Activated CD4-positive, alpha-beta T cell treated with anti-CD3 and anti-CD28 coated beads, Interleukin-2, amount 50 U/mL, for 48 hours (primary cell): ENCODE results near the gene ELP4.

Experiments used
- DNase-seq, 2 experiments: peaks; one replicate each; pipeline ENCODE4 v3.0.0-alpha.2; 2020

ELP4 gene

DNA sequence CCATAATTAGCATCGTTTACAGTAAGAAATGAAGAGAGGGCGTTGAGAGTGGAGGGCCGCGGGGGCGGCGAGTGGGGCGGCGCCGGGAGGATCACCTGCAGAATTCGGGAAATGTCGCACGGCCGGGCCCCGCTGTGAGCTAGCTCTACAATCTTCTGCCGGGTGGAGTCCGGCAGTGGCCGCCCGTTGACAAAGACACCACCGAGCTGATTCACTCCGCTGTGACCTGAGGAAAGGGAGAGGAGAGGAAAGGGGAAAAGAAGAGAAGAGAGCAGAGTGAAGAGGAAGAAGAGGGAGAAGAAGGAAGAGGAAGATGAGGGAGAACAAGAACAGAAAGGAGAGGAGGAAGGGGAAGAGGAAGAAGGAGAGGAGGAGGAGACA, 293.0 kb downstream of the ELP4 start:
- DNase-seq, result no peak

DNA sequence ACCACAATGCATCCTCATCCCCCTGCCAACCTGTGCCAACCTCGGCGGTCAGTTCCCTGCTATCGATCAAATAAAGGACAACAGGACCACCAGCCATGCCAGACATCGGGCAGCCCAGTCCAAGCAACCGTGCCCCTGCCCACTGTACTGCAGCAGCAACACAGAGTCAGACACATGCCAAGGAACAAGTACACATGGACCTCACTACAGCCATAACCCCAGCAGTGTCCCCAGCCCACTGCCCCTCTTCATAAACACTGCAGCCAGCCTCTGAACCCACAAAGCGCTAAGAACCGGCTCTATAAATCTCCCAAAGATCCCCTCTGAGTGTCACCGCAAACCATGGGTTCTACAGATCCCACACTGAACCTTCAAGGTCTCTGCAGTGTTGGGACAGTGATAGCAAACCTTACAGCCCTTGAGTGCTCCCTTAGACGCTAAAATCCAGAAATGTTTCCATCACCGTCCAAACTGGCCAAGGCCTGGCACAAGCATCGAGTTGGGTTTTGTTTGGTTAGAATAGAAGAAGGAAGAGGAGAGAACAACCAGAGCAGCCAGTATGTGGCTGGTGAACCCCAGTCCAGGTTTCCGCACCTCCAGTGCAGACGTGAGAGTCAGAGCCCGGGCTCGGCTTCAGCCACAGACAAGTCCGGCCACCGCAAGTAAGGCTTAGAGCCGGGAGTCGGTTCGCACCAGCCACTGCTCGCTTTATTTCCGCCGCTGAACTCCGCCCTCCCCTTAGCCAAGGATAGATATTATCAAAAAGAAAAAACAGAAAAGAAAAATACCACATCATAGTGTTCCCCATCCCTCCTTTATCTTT, 293.6 kb downstream of the ELP4 start:
- no peak for DNase-seq

DNA sequence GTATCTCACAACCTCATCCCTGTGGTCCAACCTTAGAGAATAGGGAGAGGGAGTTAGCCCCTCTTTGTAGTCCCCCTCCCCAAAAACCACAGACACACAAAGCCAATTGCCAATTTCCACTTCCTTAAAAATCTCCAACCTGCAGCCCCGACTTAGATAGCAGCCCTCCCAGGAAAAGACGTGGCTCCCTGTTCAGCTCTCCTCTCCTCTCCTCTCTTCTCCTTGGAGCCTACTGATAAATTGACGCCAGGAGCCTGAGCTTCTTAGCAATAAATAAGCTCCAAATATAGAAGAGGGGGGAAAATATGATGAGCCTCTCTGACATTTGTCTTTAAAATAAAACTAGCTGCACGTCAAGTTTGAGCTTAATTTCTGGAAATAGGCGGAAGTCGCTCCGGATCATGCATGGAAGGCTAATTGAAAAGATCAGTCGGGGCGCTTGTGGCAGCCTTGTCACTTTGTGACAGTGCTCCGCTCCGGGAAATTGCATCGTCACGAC, 294.3 kb downstream of the ELP4 start:
- no peak for DNase-seq

DNA sequence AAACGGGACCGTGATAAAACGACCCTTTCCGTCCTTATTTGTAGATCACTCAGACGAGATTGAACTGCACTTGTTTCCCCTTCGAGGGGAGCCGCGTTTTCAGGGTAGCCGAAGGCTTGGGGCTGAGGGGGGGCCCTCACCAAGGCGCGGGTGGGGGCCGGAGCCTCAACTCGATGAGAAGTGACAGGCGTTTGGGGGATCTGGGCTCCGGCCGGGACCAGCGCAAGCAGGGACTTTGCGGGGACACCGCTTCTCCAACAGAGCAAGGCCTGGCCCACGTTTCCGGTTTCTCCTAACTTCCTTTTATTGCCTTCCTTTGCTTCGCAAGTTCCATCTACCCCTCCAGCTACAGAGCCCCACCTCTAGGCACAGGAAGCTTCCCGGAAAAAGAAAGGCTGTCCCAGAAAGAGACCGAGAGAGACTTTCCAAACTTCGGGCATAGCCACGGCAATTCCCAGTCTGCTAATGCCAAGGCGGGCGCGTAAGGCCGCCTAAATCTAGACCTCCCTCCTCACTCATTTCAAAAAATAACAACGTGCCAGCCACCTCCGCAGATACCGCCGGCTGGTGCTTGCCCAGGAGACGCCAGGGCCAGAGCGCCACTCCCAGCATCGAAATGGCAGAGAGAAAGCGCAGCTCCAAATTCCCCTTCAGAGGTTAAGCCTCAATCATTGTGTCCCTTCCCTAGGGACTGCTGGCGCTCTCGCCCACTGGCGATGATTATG, 294.9 kb downstream of the ELP4 start:
- no peak for DNase-seq

DNA sequence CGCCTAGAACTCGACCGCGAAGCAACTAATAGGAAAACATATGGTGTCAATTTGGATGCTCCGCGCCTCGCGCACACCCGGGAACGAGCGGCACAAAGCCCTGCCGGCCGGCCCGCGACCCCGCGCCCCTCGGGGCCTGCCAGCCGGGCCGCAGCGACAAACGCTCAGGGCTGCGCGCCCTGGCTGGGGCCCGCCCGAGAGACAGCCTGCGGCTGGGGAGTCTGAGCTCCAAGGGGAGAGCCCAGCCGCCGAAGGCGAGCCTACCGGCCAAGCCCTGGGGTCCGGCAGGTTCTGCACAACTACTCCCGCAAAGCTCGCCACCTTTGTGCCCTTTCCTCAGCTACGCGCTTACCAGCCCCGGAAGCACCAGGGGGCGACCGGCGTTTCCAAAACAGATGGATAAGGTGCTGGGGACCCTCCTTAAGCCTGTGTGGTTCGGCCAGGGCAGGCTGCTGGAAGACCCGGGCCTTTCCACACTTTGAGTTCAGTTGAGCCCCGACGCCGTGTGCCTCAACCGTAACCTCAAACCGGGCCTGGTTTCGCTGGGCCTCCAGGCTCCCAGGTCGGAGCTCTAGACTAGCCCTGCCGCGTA, 295.6 kb downstream of the ELP4 start:
- no peak for DNase-seq

DNA sequence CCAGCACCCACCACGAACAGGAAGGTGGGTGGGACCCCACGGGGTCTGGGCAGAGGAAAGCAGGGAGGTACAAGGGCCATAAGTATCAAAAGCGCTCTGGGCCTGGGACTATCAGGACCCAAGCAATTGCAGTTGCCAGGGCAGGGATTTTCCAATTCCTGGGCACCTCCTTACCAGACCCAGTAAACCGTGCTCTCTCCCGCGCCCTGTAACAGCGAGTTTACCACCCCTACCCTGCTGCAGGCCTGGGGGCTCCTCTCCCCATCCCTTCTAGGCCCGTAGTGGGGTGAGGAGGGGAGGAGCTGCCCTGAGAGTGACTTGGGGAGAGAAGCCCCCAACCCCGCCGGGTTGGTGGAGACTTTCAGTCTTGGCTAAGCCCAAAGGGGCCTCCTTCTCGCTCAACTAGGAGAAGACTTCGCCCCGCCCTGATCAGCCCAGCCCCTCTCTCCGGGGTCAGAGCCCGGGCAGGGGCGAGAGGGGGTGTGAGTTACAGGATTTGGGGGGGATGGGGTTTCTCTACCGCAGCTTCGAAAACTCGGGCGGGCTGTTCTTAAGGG, 296.1 kb downstream of the ELP4 start:
- DNase-seq, result no peak

DNA sequence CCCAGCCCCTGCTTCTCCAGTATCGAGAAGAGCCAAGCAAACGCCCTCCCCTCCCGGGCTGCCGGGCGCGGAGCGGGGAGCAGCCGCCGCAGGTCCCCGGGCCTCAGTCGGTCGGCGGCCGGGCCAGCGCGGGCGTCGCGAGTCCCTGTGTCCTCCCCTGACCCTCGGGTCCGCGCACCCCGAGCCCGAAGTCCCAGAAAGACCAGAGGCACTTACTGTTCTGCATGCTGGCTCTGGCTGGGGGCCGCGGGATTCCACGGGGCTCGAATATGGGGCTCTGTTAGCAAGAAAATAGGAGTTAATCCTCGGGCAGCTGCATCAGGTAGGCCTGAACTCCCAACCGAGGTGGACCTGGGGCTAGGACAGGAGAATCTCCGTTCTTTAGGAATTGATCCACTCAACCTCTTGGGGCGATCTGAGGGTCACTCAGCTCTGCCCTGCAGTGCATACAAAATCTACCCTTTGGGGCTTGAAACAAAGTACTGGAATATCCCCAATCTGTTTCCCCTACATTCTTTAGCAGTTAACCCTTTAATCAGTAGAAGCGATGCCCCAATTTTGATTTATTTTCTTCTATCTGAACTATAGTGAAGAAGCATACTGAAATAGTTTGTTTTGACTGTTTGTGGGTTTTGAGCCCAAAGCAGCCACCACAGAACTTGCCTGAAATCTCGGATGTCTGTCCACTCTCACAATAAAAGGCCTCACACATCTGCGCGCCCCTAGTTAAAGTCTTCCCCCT, 296.8 kb downstream of the ELP4 start:
- no peak for DNase-seq

DNA sequence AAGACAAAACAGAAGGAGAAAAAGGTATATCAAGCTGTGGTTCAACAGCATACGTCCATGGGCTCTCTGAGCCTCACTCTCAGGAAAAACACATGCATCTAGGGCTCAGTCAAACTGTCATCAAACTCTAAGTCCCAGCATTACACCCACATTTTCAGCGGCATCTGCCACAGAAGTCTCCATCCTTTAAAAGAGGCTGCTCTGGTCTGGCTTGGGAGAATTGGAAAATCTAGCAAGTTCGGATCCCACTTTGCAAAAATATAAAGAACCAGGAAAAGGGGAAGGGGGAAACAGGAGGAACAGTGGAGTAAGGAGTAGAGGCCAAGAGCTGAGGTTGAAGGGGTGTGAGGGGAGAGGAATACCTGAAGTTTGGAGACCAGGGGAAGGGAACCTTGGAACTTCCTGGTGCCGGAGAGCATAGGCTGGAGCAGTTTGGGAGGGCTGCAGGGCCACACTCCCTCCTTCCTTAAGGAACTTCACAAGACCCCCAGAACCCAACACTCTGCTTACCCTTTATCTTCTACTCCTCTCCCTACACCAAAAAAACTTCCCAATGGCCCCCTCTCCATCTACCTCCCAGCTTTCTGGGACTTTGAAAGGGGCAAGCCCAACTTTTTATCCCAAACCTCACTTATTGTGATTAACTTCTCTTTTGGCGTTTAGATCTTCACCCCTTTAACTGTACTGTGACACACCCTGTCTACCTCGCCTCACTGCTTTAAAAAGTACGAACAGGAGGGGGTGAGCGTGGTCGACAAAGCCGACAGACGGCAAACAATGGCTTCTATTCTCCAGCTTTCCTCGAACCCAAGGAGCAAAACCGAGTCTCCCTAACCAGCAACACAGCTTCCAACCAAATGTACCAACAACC, 297.6 kb downstream of the ELP4 start:
- no peak for DNase-seq

DNA sequence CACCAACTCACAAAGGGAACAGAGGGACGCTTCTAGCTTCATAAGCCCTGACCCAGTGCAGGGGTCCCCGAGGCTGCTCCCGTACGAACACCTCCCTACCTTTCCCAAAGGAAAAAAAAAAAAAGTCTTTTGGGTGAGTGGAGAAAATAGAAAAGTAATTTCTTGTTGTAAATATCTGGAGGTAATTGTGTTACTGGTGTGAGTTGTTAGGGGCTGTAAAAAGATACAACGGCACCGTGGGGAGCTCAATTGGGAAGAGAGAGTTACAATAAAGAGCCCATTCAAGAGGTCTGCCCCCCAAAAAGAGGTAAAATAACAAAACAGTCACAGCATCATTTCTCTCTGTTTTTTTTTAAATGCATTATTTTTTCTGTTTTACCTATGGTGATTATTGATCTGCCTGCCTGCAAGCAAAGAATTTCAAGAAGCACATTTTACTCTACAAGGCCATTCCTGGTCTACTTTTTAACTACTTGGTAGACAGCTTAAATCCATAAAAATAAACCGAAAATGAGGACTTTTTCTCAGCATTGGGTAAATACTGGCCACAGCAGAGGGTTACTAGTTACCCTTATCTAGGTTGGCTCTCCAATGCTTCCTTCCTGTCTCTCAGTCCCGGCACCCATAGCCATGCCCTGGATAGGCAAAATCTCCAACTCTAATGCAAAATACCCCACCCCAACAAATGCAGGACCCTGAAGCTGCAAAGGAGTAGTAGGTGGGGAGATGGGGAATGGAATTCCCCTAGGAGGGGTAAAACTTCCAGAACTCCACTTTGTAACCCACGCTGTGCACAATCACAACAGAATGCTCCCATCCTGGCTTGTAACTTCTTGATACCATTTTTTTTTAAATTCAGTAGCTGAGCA, 298.5 kb downstream of the ELP4 start:
- no peak for DNase-seq

DNA sequence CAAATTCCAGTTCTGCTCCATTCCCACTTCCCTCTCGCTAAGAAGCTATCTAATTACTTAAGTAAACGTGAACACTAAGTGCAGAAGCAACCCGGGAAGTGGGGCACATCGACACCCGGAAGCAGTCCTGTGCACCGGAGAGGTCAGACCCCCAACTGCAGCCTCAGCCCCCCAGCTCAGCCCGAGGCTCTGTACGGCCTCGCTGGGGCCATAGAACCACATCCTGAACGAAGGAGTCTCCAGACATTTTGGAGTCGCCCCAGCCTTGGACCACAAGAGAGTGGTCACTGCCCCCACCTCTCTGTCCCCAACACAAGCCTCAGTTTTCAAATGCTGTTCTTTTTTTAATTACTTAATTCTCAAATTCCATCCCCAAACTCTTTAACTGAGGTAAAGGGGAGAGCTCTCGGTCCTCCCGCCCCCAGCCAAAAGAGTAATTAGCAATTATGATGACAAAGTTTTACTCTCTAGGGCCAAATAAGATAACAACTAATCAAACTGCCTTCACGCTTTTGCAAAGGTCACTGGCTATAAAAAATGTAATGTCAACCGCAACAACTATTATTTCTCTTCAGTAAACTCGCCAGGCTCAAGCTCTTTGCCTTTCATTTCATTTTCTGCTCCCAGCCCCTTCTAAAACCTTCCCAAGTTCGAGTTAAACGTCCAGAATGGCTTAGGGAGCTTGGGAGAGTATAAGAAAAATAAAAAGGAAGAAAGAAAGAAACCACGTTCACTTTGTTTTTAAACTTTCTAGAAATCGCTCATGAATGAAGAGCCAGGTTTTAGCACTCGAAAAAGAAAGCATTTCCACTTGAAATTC, 299.4 kb downstream of the ELP4 start:
- DNase-seq, result no peak

DNA sequence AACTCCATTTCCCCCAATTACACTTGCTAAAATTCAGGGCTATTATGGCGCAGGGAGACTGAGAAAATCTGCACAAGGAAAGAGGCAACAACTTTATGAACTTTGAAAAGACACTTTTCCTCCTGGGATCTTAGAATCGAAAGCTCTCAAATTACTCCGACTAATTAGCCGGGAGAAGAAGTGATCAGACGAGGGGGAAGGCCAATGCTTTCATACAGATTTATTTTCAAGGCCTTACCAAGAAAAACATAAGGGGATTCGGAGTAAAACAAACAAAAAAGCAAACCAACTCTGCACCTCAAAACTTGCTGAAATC, 299.9 kb downstream of the ELP4 start:
- DNase-seq, result no peak

DNA sequence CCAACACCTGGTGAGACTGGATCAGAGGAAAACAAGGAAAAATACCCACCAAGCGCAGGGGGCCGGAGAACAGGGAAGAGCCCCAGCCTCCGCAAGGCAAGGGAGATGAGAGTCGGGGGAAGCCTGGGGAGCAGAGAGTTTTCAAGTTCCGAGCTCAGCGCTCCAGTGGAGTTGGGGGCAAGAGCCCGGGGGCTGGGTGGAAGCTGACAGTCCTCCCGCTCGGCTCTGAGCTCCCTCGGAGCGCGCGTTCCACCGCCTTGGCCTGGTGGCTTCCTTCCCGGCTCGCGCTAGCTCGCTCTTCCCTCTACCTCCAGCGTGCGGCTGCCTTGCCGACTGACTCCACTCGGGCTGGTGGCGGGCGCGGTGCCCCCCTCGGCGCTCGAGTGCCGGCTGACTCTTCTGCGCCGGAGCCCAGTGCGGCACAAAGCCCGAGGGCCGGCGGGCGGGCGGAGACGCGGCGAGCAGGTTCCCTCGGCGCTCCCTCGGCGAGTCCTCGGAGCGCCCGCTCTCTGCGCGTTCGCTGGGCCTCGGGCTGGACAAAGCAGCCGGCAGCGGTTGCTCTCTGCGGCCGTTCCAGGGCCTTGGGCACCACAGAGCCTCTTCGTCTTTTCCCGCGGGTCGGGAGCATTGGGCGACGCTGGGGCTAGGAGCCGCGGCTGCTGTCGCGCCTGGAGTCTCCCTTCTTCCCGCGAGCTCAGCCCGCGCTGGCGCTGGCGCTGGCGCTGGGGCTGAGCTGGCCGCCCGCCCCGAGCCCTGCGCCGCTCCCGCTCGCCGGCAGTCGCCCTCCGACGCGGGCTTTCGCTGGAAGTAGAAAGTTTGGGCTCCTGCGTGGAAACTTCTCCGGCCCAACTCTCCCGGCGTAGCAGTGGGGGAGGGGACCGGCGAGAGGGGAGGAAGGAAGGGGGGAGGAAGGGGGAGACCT, 300.6 kb downstream of the ELP4 start:
- no peak for DNase-seq

DNA sequence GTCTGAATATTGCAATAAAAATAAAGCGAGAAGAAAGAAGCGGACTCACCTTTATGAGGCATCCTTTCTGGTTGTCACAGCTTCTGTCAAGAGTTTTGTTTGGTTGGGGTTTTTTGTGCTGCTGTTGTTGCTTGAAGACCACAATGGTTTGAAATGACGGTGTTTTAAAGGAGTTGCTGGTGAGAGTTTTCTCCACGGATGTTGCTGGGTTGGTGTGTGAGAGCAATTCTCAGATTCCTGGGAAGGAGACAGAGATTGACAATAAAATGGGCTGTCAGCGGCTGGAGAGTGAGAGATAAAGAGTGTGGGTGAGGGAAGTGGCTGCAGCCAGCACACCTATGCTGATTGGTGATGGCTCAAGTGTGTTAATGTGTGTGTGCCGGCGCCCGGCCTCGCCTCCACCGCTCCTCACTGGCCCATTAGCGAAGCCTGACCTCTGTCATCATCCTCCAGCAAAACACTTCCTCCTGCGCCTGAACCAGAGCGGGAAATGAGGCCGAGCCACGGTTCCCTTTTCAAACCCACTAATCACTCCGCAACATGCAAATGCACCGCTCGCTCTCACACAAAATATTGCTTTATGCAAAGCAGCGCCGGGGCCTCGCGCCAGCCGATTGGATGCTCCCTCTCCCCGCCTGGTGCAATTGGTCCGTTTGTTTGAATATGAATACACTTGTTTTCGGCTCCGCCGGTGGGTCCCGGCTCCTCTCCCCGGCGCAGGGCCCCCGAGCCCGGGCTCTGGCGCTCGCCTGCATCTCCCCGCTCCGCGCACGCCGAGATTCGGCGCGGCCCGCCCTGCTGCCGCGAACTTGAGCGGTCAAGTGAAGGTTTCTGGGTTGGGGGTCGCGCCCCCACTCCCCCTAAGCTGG, 301.4 kb downstream of the ELP4 start, which contains the start of gene PAX6:
PAX6 (minus strand) TSS at position 544 of the 869 bp plus-strand sequence. CDS start 4,911 bp downstream, outside the sequence.
- DNase-seq, result peak in 1 of 2 experiments; percentile 60

DNA sequence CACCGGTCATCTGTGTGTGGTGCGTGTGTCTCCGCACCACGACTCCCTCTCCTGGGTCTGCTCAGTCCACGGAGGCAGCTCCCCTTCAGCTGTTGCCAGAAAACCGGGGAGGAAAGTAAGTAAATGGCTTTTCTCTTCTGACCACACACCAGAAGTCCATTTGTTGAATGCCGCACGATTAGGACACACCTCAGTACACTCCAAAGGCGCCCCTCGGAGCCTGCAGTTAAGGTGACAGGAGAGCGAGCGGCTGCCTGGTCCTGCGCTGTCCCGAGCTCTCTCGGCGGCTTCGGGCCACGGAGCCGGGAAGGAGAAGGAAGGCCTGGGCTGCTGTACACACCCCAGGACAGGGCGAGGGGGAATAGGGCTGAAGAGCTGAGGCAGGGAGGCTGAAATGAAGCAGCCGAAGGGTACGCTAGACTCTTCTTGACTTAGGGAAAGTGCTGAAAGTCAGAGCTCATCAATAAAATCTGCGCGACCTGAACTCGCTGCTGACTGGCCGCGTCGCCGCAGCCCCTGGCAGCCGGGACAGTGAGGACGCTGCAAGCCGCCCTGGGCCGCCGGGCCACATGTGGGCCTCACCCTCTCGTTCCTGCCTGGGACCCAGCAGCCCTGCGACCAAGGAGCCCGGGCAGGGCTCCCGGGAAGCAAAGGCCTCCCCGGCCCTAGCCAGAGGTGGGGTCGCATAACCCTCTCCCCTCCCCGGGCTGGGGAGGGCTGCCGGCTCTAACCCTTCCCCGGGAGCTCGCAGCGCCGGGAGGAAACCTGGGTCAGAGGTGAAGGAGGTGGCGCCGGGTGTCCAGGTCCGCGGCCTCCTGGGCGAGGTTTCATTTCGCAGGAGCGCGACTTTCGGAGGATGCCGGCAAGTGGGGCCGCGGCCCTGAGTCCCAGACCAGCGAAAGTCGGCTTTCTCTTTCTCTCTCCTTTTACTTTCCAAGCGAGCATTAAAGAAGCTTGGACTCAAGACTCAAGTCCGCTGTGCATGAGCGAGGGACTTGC, 303.1 kb downstream of the ELP4 start:
- no peak for DNase-seq

DNA sequence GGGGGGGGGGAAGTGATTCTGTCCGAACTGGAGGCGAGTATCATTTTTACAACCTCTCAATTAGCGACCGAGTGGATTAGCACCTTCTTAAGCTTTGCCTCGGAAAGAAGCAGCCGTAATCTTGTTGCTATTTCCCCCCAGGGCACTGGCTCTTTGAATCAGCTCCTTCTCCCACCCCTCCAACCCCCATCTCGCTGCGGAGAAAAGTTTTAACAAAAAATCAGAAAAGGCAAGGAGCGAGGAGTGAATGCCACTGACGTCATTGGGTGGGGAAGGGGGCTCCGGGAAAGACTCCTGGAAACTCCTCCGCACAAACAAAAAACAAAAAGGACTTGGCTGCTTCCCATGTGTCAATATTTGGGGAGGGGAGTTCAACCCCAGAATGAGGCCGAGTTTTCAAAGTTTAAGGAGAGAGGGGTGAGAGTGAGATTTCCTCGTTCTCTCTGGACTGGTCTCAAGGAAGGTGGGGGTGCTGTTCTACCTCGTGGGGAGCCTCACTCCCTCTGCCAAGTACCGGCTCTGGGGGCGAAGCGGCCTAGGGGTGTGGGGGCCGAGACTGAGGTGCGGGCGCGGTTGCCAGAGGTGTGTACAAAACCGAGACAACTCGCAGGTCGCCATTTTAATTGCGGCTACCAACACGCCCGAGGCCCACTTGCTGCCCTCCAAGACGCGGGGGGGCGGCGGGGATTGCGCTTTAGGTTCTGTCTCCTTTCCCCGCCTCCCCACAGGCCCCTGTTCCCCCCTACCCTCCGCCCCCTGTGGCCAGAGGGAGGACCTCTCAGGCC, 304.0 kb downstream of the ELP4 start:
- DNase-seq, result no peak
